GM12874 (cell line): ENCODE data around the gene MPHOSPH8.

Experiments
- TF ChIP-seq, protein P1 (sequence below): IDR thresholded peaks from 2 replicates; pipeline ENCODE4 v1.5.1; 2011; ENCODE audit warnings: low read depth, mild to moderate bottlenecking, control low read depth, low read length, moderate library complexity; ENCODE audit not compliant: insufficient read depth

Gene MPHOSPH8, protein sequence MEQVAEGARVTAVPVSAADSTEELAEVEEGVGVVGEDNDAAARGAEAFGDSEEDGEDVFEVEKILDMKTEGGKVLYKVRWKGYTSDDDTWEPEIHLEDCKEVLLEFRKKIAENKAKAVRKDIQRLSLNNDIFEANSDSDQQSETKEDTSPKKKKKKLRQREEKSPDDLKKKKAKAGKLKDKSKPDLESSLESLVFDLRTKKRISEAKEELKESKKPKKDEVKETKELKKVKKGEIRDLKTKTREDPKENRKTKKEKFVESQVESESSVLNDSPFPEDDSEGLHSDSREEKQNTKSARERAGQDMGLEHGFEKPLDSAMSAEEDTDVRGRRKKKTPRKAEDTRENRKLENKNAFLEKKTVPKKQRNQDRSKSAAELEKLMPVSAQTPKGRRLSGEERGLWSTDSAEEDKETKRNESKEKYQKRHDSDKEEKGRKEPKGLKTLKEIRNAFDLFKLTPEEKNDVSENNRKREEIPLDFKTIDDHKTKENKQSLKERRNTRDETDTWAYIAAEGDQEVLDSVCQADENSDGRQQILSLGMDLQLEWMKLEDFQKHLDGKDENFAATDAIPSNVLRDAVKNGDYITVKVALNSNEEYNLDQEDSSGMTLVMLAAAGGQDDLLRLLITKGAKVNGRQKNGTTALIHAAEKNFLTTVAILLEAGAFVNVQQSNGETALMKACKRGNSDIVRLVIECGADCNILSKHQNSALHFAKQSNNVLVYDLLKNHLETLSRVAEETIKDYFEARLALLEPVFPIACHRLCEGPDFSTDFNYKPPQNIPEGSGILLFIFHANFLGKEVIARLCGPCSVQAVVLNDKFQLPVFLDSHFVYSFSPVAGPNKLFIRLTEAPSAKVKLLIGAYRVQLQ

DNA sequence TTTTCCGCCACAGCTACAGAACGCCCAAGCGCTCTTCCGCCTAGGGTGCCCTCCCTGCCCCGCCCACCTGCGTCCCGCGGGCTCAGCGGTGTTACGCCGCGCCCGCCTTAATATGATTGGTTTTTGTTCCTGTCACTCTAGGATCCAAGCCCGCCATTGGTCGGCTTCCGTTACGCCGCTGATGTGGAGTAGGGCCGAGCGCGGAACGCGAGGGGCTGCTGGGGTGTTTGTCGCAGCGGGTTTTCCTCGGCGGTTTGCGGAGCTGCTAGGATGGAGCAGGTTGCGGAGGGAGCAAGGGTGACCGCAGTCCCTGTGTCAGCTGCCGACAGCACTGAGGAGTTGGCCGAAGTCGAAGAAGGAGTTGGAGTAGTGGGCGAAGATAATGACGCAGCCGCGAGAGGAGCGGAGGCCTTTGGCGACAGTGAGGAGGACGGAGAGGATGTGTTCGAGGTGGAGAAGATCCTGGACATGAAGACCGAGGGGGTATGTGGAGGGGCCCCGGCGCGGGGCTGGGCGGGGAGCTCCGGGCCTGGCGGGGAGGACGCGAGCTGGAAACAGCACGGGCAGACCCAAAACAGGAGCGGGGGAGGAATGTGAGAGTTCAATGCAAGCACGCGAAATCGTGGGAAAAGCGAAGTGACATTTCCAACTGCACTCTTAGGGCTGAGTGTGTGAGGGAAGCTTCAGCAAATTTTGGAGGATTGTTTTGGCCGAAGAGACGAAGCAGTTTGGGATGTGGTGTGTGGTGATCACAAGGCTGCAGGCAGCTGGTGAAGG, at the start of gene MPHOSPH8:
MPHOSPH8 (plus strand) TSS at position 181 of the 777 bp plus-strand sequence; CDS start at position 271, 90 bp downstream.
- TF ChIP-seq, protein P1, sequence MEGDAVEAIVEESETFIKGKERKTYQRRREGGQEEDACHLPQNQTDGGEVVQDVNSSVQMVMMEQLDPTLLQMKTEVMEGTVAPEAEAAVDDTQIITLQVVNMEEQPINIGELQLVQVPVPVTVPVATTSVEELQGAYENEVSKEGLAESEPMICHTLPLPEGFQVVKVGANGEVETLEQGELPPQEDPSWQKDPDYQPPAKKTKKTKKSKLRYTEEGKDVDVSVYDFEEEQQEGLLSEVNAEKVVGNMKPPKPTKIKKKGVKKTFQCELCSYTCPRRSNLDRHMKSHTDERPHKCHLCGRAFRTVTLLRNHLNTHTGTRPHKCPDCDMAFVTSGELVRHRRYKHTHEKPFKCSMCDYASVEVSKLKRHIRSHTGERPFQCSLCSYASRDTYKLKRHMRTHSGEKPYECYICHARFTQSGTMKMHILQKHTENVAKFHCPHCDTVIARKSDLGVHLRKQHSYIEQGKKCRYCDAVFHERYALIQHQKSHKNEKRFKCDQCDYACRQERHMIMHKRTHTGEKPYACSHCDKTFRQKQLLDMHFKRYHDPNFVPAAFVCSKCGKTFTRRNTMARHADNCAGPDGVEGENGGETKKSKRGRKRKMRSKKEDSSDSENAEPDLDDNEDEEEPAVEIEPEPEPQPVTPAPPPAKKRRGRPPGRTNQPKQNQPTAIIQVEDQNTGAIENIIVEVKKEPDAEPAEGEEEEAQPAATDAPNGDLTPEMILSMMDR = no peak

DNA sequence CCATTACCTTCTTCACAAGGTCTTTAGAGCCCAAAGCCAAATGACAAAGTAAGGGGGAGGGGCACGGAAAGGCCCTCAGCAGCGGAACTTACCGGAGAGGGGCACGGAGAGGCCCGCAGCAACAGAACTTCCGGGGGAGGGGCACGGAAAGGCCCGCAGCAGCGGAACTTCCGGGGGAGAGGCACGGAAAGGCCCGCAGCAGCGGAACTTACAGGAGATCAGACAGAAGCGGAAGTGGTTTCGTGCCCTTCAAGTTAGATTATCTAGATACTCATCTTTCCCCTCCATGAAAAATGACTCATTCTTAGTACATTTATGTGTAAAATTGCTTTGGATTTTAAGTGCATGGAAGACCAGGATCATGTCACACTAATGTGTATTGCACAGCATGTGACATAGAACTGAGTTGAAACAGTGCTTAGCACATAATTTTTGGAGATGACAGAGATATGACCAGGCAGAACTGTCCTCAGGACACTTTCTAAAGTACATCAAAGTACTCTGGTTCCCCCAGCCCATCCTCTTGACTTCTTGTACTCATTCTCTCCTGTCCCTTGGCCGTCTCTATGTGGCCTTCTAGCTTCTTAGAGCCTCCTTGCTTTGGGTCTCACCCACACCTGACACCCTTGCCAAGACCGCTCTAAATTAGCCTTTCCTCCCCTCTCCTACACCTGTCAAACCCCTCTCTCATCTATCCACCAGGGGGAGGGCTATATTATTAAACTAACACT, 46.4 kb upstream of the MPHOSPH8 start:
- TF ChIP-seq, protein P1 = no peak

DNA sequence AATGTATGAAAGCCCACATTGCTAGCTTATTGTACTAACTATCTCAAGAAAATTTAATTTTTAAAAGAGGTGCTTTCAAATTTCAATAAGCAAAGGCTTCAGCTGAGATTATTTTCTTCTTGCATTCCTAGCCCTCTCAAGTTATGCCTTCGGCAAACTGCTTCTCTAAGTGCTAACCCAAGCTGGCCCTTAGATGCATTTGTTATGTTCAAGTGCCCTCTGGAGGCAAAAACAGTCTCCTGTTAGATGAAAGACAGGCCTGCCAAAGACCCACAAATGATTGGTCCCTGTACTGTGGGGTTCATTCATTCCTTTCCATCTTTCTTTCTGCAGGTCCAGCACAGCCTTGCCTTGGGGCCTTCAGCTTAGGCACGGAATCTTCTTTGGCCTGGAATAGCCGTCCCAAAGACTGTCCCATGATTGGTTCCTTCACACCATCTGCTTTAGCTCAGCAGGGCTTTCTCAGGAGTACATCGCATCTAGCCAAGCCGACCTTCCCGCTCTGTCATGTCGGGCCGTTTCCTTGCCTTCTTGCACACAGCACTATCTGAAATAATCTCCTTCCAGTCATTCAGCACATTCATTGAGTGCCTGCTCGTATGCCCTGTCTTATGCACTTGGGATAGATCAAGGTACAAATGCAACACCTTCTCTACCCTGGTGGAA, 45.7 kb upstream of the MPHOSPH8 start:
- TF ChIP-seq, protein P1 = peak; percentile 50; the same call in 1 of the 2 replicates

DNA sequence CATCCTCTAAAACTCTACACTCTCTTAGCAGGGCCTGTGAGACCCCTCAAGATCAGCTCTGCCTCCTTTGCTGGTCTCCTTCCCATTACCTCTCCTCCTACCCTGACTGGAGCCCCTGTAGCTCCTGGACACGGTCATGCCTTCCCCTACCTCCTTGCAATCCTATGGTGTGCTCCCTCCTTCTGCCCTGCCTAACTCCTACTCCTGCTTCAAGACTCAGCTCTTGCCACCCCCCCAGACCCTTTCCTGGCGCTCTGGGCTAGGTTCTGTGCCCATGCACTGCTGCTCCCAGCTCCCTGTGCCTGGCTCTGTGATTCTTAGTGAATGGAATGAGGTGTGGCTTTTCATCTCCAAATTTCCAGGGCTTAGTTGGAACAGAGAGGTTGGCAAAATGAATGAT, 44.1 kb upstream of the MPHOSPH8 start:
- TF ChIP-seq, protein P1 = no peak

DNA sequence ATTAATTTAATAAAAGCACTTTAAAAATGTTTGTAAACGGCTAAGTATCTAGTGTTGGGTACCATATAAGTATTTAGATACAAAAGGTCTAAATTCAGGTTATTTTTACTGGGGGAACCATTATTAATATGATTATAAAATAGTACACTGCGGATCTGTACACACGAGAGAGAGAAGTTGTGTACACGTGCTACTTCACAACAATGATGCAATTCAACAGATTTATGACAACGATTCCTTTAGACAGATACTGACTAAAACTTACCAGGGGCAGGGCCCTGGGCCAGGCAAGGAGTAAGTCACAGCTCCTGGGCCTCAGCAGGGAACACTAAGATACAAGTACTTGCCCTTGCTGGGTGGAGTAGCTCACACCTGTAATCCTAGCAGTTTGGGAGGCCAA, 43.0 kb upstream of the MPHOSPH8 start:
- TF ChIP-seq, protein P1 = no peak

DNA sequence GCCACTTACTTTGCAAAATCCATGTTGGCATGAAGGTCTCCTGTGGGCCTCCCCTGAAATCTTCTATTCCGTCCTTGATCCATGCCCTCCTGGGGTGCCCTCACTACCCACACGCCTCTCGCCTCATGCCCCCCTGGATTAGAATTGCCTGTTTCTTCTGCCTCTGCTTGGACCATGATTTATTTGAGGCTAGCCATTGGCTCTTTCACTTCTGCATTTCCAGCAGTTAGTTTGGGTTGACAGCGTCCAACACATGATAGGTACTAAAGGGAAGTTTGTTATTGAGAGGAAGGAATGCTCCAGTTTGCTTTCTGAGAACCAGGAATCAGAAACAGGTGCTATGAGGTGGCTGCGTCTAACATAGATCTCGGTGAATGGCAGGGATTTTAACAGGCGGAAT, 41.6 kb upstream of the MPHOSPH8 start:
- TF ChIP-seq, protein P1 = no peak
